GM18858 (cell line): Measurements from ENCODE around the gene KRTAP4-11.
"Not testable (repeated sequence)": the region's sequence is repeated elsewhere in the genome, so short reads cannot be mapped to it uniquely, and the experiment has no call there.

Experiments
- ATAC-seq: cut with Tn5 transposase; IDR thresholded peaks from one replicate; pipeline ENCODE4 v1.9.1; 2021; ENCODE audit not compliant: unreplicated experiment

Gene KRTAP4-11

GRCh38 chr17:41125064-41125463 lies 6.9 kb upstream of the KRTAP4-11 start:
- ATAC-seq, result no peak

DNA sequence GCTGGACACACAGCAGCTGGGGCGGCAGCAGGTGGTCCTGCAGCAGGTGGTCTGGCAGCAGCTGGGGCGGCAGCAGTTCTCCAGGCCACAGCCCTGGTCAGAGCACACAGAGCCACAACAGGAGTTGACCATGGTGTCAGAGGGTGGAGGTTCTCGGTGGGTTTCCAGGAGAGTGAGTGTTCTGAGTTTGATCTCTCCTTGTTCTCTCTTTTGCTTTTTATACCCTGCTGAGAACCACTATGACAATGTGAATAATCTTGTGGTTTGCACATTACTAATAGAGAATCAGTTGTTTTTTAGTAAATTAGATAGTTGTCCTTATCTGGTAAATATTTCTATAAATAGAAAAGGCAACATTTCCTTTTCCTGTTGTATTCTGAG lies 5.8 kb upstream of the KRTAP4-11 start, which contains the start of gene KRTAP4-12:
KRTAP4-12 (minus strand) TSS at position 192 of the 381 bp plus-strand sequence; CDS start at position 132, 60 bp downstream.
- ATAC-seq, result not testable (repeated sequence)

- not testable (repeated sequence) for ATAC-seq
These were observed 5.3 kb upstream of the KRTAP4-11 start for GRCh38 chr17:41123292-41123990.

GRCh38 chr17:41121742-41122141 lies 3.6 kb upstream of the KRTAP4-11 start:
- ATAC-seq, result no peak

DNA sequence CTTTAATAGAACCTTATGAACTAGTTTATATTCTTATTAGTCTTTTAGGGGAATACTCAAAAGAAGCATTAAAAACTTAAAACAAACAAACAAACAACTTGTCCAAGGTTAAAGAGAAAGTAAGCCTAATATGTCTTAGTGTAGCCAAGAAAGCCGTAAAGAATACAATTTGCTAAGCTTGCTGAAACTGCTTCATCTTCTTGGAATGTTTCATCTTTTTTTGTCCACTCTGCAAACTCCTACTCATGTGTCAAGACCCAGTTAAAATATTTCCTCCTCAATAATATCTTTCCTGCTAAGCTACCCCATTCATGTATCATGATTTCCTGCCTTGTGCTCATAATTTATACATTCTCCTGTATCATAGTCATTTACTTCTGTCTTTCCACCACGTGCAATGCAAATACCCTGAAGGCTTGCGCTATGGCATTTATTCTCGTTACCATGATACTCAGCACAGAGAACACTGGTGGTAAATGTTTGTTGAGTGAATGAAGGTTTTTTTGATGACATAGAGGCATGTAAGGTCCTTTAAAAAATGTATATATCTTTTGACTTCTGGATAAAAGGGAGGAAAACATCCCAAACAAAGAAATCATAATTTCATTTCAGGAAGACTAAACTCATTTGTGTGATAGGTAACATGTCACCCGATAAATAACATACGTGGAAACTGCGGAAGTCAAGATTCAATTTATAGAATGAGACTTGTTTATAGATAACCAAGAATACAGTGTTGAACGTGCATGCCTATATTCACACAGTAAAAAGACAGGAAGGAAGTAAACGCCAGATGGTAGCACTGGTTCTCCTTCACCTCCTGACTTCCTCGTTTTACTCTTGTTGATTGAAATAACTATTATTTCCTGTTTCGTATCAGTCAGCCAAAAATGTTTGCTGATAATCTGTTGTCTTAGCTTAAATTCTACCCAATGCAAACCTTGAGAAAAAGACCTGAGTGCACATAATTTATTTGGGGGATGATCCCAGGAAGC lies 1.8 kb upstream of the KRTAP4-11 start:
- ATAC-seq, result not testable (repeated sequence)

DNA sequence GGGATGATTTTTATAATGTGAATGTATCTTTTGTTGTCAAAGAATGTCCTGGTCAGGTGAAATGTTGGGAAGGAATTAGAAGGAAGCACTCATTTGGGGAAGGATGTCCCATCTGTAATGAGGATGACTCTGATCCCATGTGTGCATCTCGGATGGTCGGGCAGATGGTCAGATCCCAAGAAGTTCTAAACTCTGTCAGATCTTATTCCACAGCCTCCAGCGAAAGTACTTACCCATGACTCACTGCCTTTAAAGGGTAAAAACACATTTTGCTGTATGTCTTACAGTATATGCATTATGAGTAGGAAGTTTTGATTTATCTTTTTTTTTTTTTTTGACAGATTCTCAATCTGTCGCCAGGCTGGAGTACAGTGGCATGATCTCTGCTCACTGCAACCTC lies 548 bp upstream of the KRTAP4-11 start:
- ATAC-seq, result no peak

DNA sequence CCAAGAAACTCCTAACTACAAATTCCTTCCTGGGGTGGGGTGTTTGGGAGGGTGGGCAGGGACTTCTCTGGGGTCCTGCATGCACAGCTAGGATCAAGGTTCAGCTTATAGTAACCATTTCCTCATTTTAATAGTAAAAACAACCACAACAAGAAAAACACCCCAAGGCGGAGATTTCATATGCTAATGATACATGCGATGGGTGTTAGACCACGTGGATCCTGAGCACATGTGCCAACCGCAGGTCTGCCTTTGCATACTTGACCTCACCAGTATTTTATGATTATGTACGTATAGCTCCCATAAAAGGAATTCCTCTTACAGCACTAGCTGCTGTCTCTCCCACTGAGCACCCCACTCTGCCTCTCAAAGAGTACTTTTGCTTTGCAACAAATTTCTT lies 1.9 kb downstream of the KRTAP4-11 start:
- ATAC-seq, result no peak

DNA sequence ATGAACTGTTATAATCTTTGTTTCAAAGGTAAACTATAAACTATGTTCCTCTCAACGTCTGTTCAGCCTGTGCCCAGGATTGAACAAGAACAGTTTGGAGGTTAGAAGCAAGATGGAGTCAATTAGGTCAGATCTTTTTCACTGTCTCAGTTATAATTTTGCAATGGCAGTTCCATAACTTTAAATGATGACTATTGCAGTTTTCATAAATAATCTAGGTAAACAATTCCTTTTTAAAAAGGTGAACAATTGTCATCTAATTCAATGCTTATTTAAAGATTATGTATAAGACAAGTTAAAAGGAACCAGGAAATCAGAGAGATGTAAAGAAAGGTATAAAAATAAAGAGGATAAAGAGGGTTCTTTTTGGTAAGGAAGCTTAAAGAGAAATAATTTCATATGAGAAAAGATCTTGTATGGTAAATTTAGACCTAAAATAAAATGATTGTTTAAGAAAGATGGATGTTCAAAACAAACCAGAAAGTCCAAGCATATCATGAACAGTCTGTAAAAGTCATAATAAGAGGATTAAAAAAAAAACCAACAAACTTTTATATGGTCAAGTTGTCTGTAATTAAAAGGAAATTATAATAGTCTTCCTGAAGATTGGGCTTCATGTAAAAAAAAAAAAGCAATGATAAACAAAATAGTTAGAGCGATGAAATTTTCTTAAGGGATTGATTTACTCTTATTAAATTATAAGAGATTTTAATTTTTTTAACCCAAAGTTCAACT lies 6.9 kb downstream of the KRTAP4-11 start:
- no peak for ATAC-seq

- ATAC-seq, result not testable (repeated sequence)
These were observed 9.3 kb downstream of the KRTAP4-11 start for GRCh38 chr17:41108728-41109386.

DNA sequence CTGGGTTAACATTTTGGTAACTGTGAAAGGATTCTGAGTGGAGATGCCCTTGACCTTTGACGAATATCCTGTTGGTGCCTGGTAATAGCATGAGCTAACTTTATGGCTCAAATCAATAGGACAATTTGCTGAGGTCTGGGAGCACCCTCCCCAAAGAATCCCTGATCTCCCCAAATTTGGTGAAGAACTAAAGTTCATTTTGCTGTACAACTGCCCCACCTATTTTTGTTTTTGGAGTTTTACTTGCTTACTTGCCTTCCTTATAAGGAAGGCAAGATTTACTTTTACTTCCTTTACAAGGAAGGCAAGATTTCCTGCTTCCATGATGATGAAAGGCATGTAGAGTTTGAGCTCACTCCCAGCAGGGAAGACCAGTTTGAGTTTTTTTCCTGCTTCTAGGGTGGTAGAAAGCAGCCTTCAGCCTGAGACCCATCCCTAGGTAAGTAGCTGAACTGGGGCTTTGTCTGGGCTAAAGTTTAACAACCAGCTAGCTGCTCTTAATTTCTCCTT lies 10.2 kb downstream of the KRTAP4-11 start:
- no peak for ATAC-seq

DNA sequence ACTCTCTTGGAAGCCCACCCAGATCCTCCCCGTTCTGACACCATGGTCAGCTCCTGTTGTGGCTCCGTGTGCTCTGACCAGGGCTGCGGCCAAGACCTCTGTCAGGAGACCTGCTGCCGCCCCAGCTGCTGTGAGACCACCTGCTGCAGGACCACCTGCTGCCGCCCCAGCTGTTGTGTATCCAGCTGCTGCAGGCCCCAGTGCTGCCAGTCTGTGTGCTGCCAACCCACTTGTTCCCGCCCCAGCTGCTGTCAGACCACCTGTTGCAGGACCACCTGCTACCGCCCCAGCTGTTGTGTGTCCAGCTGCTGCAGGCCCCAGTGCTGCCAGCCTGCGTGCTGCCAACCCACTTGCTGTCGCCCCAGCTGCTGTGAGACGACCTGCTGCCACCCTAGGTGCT lies 12.8 kb downstream of the KRTAP4-11 start, which contains the start of gene KRTAP4-9:
KRTAP4-9 (plus strand) TSS at position 43 of the 400 bp plus-strand sequence; CDS start at position 43, 0 bp downstream.
- ATAC-seq, result not testable (repeated sequence)

GRCh38 chr17:41104386-41105038 lies 13.7 kb downstream of the KRTAP4-11 start:
- not testable (repeated sequence) for ATAC-seq

DNA sequence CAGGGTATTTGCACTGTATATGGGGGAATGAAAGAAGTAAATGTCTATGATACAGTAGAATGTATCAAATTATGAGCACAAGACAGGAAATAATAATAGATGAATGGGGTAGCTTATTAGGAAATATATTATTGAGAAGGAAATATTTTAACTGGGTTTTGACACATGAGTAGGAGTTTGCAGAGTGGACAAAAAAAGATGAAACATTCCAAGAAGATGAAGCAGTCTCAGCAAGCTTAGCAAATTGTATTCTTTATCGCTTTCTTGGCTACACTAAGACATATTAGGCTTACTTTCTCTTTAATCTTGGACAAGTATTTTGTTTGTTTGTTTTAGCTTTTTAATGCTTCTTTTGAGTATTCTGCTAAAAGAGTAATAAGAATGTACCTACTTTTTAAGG lies 14.3 kb downstream of the KRTAP4-11 start:
- no peak for ATAC-seq

DNA sequence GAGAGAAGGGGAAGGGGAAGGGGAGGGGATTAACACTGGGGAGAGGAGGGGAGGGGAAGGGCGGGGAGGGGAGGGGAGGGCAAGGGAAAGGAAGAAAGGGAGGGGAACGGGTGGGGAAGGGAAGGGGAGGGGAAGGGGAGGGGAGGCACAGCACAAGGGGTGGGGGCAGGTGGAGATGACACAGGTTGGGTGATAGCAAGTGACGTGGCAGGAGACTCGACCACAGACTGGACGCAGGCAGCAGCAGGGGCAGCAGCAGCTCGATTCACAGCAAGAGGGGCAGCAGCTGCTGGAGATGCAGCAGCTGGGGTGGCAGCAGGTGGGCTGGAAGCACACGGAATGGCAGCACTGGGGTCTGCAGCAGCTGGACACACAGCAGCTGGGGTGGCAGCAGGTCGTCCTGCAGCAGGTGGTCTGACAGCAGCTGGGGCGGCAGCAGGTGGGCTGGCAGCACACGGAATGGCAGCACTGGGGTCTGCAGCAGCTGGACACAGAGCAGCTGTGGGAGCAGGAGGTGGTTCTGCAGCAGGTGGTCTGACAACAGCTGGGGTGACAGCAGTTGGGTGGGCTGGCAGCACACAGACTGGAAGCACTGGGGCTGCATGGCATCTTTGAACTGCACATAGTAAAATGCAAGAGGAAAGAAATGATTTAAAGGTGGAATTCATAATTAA lies 16.4 kb downstream of the KRTAP4-11 start, which contains the start of gene KRTAP4-16:
KRTAP4-16 (minus strand) TSS at position 624 of the 674 bp plus-strand sequence; CDS start at position 624, 0 bp downstream.
- ATAC-seq, result no peak

GRCh38 chr17:41099682-41100480 lies 18.3 kb downstream of the KRTAP4-11 start:
- ATAC-seq, result not testable (repeated sequence)

DNA sequence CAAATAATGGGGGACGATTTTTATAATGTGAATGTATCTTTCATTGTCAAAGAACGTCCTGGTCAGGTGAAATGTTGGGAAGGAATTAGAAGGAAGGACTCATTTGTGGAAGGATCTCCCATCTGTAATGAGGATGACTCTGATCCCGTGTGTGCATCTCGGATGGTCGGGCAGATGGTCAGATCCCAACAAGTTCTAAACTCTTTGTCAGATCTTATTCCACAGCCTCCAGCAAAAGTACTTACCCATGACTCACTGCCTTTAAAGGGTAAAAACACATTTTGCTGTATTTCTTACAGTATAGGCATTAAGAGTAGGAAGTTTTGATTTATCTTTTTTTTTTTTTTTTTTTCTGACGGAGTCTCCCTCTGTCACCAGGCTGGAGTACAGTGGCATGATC lies 19.7 kb downstream of the KRTAP4-11 start:
- ATAC-seq, result no peak

DNA sequence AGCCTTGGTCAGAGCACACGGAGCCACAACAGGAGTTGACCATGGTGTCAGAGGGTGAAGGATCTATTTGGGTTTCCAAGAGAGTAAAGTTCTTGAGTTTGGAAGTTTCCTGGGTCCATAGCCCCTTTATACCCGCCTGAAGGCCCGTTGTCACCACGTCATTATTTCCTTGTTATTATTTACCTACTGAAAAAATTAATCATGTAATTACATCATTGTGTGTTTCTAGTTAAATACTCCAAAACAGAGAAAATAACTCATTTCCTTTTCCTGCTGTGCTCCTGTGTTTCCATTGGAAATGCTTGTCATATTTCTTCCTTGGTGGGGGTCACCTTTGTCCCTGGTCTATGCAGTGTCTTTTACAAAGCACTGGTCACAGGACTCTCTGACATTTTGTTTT lies 20.1 kb downstream of the KRTAP4-11 start, which contains the start of gene KRTAP4-8:
KRTAP4-8 (minus strand) TSS at position 101 of the 400 bp plus-strand sequence; CDS start at position 43, 58 bp downstream.
- no peak for ATAC-seq

GRCh38 chr17:41096055-41096454 lies 22.1 kb downstream of the KRTAP4-11 start:
- no peak for ATAC-seq
